Coronary artery (tissue), 2 donors: ENCODE measurements around the gene KCNJ12.
"Not testable (repeated sequence)": the region's sequence is repeated elsewhere in the genome, so short reads cannot be mapped to it uniquely, and the experiment has no call there.

ENCODE experiments used
- DNase-seq: peaks from one replicate; pipeline ENCODE4 v3.0.0-alpha.2; 2017; ENCODE audit warnings: low spot score
- H3K27ac ChIP-seq, 2 donors: fragments of 200-600 bp; sonication (generic); one replicate each; pipeline ENCODE4 v1.5.1; 2016 to 2019
- H3K4me3 ChIP-seq: fragments of 200-600 bp; sonication (generic); 2 replicates; pipeline ENCODE4 v1.5.1; 2016; ENCODE audit warnings: mild to moderate bottlenecking, moderate library complexity
- CTCF ChIP-seq: fragments of 200-600 bp; sonication (generic); IDR thresholded peaks from one replicate; pipeline ENCODE4 v1.5.1; 2019; ENCODE audit warnings: antibody characterized with exemption

KCNJ12 gene

GRCh38 chr17:21455761-21456160, 79.6 kb downstream of the KCNJ12 start:
- Histone ChIP-seq H3K27ac (no peak overlapping the region), H3K4me3 (no peak overlapping the region)
- DNase-seq = peak; percentile 66
- TF ChIP-seq CTCF = no peak

GRCh38 chr17:21456449-21456848, 80.3 kb downstream of the KCNJ12 start:
- not testable (repeated sequence) for H3K4me3 ChIP-seq, DNase-seq, H3K27ac ChIP-seq

- peak; percentile 90 for DNase-seq
- TF ChIP-seq CTCF = peak; percentile 82
- Histone ChIP-seq H3K27ac (peak overlapping the region in 1 of 2 donors; percentile 56), H3K4me3 (no peak overlapping the region)
Observed at GRCh38 chr17:21457051-21458026, 81.2 kb downstream of the KCNJ12 start.

- no peak overlapping the region for H3K4me3 ChIP-seq
- peak overlapping the region in 1 of 2 donors; percentile 56 for H3K27ac ChIP-seq
- DNase-seq = no peak
- TF ChIP-seq CTCF = no peak
Observed at GRCh38 chr17:21458054-21458453, 81.9 kb downstream of the KCNJ12 start.

- no peak for DNase-seq
- TF ChIP-seq CTCF = no peak
- Histone ChIP-seq H3K4me3 (no peak overlapping the region), H3K27ac (peak overlapping the region in 1 of 2 donors; percentile 49)
Observed at GRCh38 chr17:21459536-21459935, 83.4 kb downstream of the KCNJ12 start.

GRCh38 chr17:21460358-21460757, 84.2 kb downstream of the KCNJ12 start:
- no peak for DNase-seq
- no peak overlapping the region for H3K27ac ChIP-seq
- H3K4me3 ChIP-seq = no peak overlapping the region
- no peak for TF ChIP-seq CTCF

GRCh38 chr17:21462237-21462636, 86.1 kb downstream of the KCNJ12 start:
- DNase-seq = no peak

More at GRCh38 chr17:21462237-21462636, 86.1 kb downstream of the KCNJ12 start:
- TF ChIP-seq CTCF = no peak
- Histone ChIP-seq H3K27ac (no peak overlapping the region), H3K4me3 (no peak overlapping the region)
